Left renal pelvis (tissue), 4 donors: ENCODE results near the gene MOB2. TPM values are rescaled to one million over a fixed set of nuclear protein-coding genes. Genes with fewer than 3 reads are reported as not detected.

Source experiments
- DNase-seq, 4 donors: peaks; one replicate each; pipeline ENCODE4 v3.0.0-alpha.2; 2013; ENCODE audit warnings: low read depth in 4 of 4, low spot score in 3 of 4
- polyA plus RNA-seq, 4 donors: library from polyadenylated mRNA; unstranded; fragments of 120-200 nt; gene quantifications; one replicate each; pipeline ENCODE4 v1.2.1, GENCODE V29; 2013; ENCODE audit not compliant: insufficient read length in 4 of 4

MOB2 gene
- polyA plus RNA-seq, 4 donors: 25.1 to 34.2 (median 29.0) TPM

DNA sequence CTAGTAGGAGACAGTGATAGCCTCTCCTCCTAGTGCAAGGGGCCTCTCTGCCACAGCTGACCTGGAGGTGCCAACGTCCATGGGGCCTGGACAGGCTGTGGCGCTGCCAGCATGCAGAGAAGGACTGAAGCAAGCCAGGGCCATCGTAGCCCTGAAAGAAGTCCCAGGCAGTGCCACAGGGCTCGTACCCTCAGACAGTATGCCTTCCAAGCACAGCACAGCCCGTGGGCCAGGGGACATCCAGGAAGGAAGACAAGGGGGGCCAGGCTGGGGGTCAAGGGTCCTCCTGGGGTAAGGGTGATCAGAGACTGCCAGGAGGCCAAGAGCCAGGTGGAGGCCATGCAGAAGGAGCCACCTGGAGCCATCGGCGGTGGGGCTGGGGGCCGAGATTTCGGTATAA is 20.4 kb upstream of the MOB2 start:
- no peak for DNase-seq

DNA sequence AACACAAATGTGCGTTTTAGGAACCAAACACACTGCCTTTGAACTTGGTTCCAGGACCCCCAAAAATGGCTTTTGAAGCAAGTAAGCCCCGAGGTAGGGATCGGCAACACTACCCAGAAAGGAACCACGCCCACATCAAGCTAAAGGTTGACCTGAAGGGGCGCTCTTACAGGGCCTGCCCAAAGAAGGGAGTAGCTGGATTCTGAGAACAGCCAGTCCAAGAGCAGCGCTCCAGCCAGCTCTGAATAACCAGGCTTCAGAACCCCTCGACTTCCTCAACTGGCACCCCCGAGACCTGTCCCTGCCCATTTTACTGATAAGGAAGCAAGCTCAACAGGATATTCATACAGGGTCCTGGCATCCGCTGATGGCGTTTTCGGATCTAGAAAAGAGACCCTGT is 18.9 kb upstream of the MOB2 start:
- no peak for DNase-seq

DNA sequence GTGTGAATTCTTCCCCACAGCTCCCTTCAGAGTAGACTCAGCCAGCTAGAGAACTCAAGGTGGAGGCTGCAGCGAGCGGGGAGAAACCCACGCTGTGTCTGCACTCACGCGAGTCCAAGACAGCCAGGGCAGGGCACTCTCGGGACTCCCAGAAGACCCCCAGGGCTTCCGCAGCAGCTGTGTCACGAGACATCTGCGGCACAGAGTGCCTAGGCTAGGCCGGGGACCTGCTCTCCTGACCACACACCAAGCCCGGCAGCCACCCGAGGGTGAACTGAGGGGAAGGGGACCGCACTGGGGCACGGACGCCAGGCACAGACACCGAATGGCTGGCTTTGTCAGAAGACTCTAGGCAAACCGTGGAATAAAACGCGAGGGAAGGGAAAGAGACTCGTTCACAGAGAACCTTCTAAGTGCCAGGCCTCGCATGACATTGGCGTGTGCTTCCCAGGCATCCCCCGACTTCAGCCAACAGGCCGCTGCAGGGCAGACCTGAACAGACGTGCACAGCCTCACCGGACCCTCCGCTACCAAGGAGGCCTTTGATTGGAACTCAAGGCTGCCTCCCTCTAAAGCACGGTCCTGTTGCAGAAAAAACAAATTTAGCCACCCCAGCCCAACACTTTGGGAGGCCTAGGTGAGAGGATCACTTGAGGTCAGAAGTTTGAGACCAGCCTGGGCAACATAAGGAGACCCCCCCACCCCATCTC is 18.2 kb upstream of the MOB2 start:
- no peak for DNase-seq

DNA sequence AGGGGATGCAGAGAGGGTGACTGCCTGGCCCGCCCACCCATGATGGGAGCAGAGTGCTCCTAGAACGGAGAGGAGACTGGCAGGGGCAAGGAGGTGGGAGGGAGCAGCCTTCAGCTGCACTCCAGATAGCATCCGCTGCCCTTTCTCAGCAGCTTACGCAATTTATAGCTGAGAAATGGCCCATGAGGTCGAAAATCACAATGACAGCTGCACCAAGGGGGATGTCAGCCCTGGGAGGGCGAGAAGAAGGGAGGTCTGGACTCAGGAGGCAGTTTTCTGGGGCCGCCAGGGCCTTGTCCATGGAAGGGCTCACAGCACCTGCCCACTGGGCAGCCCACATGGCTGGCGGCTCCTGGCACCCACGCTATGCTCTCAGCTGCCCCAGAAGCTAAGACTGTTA is 17.6 kb upstream of the MOB2 start:
- DNase-seq: no peak

DNA sequence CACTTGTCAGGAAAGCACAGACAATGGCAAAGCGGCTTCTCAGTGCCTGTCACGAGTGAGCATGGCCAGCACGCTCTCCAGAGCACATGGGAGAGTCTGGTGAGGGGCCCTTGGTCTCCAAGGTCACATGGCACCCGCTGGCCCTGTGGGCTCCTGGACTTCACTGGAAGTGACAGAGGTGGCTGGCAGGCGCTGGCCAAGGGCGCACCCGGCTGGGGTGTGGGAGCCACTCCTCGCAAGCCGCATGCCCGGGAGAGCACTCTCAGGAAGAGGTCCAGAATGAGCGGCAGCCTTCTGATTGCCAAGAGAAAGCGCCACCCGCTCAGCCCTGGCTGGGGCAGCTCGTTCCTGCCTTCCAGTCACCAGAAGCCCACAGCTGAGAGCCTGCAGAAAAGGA is 17.1 kb upstream of the MOB2 start:
- no peak for DNase-seq

DNA sequence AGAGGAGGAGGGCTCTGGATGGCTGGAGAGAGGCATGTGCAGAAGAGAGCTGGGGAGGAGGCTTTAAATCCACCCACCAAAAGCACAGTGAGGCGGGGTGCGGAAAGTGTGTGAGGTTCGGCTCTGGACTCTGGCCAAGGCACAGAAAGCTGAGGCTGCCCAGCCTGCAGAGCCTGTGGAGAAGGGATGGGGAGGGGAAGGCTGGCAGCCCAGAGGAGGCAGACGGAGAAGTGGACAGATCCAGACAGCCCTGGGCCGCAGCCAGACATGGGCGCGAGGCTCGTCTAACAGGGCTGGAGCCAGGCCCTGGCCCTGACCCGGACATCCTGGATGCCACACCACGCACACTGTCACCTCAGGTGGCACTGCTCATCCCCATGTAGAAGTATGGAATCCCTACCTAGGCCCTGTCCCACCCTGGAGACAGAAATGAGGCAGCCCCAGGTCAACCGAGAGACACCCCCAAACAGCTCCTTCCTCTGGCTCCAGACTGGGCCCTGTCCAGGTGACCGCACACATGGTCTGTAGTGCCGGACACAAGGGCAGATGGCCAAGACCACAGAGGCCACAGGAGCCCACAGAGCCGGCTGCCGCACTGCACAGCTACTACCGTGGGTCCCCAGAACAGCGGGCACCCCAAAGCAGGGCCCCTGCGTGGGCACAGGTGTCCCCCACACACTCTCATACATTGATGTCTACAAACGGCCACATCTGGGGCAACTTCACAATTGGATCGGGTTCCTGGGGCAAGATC is 16.6 kb upstream of the MOB2 start:
- no peak for DNase-seq

DNA sequence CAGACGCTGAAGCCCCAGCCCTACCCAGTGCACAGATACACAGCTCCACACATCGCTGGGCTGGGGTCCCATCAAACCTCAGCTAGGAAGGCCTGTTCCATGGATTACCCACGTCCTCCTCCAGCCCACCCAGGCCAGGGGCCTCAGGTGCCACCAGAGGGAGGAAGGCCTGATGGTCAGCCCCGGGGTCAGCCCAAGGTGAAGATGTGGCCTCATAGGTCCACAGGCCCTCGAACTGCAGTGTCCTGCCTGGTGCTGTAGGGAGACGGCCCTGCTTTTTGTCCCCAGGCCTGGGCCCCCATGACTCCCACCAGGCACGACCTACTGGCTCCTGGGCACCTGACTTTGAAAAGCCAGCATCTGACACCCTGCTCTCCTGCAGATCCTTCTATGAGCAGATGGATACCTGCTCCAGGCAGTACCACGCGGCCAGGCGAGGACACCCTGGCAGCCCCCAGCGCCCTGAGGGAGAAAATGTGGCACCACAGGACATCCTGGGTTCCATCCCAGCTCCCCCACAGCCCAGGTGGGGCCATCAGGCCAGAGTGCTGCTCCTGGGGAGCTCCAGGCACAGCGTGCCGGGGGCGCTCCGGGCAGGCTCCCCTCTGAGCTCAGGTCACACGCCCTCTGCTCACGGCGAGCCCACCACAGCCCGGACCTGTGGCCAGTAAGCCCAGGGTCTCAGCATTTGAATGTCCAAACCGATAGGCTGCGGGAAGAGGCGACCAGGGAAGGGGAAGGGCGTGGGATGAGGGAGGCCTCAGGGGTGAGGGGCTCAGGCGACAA is 15.8 kb upstream of the MOB2 start:
- no peak for DNase-seq

DNA sequence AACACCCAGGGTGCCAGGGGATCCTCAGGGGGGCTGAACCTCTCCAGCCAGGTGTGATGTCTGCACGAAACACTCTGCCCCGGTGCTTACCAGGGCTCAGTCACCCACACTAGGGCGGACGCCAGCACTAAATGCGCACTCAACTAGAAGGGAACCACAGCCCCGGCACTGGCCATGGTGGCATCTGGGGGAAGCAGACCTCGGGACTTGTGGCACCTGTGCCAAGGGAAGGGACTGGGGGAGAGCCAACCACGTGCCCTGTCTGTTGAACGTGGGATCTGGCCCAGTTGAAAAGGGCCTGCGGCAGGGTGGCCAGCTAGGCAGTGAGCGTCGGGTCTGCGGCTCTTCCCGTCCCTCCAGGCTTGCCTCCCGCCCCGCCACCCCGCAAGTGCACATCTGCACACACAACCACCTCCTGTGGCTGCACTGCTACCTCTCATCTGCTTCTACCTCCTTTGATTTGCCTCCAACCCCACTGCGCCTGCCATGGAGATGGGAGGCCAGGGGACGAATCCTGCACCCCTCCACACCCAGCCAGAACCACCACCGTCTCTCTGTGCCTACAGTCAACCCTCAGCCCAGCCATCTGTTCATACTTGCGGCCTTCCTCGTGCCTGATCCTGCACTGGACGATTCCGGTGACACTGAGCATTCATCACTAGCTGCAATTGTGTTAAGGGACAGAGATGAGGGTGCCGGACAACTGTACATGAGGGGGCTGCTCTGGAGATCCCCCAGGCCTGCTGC is 15.0 kb upstream of the MOB2 start:
- DNase-seq: no peak

DNA sequence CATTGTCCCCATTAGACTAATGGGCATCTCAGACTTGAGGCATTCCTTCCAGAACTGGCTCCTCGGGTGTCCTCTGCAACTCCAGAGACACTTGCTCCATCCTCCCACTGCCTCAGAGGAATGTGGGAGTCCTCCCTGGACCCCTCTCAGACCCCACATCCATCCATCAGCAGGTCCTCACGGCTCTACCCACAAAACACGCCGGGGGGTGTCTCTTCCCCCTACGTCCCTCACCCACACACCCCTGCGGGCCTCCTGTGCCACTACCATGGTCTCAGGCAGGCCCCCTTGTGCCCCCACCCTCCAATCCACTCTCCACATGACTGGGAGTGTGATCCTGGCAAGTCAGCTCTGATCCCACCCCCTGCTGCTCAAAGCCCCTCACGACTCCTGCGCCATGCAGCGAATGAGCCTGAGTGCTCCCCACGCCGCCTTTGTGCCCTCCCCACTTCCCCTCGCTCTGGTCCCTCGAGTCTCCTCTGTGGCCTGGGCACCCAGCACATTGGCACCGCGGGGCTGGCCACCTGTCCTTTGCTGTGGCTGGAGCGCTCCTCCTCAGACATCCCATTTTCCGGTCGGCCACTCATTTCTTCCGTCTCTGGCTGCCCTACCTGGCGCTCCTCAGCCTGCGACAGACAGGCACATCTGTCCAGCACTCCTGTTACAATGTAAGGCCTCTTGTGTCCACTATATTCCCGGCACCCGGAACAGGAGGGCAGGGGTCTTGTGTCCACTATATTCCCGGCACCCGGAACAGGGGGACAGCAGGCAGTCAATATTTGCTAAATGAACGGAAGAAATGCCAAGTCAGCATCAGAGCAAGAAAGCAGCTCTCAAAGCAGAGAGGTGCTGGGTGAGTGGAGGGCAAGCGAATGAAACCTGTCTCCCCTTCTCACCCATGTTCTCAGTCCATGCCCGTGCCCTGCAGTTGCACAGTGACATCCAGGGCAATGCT is 14.2 kb upstream of the MOB2 start:
- DNase-seq: no peak

DNA sequence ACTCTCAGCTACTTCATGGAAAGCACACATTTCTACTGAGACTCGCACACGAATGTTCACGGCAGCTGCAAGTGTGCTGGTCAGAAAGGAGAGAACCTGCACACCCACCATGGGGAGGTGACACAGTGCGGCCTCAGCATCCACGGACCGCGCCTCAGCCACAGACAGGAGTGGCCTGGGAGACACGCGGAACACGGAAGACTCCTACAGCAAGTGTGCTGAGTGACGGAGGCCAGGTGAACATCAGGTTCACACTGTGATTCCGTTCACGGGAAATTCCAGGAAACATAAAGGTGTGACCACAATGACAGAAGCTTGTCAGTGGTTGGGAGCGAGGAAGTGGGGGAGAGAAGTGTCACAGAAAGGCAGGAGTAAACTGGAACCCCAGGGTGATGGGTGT is 13.3 kb upstream of the MOB2 start:
- DNase-seq: no peak

DNA sequence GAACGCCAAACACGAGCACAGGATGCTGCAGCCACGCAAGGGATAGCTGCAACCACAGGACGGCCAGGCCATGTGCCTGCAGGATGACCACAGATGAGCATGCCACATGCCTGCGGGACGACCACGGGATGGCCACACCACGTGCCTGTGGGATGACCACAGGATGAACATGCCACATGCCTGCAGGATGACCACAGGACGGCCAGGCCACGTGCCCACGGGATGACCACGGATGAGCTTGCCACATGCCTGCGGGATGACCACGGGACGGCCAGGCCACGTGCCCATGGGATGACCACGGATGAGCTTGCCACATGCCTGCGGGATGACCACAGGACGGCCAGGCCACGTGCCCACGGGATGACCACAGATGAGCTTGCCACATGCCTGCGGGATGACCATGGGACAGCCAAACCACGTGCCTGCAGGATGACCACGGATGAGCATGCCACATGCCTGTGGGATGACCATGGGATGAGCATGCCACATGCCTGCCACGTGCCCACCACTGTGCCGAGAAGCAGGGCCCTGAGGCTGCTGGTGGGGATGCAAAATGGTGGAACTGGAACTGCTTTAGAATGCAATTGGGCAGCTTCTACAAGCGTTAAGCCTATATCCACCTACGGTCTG is 12.8 kb upstream of the MOB2 start:
- DNase-seq: no peak

DNA sequence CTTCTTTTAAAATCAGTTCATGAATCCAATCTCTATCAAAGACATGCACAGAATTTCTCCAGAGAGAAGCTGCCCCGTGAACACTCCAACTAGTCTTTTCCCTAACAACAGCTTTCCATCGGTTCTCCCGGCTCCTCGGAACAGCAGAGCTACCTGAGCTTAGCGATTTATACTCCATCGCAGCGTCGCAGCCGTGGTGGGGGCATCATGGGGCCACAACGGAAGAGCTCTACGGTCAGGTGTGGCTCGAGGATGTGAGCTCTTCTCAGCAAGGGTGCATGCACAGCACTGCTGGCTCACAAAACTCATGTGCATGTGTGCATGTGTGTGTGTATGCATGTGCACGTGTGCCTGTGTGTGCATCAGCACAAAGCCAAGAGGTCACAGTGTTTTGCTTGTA is 11.7 kb upstream of the MOB2 start:
- no peak for DNase-seq

DNA sequence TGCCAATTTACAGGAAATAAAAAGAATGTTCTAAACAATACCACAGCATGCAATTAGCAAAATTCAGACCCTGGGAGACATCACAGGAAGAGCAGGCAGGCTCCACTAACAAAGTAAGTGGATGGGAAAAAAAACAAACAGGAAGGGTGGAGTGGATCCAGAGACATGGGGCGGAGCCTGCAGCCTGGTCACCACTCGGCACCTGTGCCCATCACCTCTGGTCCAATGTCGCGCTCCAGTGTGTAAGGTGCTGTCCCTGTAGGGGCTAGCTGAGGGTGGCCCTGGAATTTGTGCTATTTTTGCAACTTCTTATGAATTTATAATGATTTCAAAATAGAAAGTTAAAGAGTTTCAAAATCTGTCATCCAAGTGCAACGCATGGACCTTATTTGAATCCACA is 11.0 kb upstream of the MOB2 start:
- no peak for DNase-seq

DNA sequence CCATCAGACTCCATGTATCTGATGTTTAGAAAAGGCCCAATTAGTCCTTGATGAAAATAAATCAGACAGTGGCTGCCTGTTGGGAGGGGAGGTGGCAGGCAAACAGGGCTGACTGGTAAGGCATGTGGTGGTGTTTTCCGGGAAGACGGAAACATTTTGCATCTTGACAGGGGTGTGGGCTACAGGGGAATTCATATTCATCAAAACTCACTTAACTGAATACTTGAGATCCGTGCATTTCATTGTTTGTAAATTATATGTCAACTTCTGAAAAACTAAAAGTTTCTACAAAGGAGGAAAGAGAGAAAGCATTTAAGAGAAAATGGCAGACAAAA is 10.1 kb upstream of the MOB2 start:
- DNase-seq: no peak

DNA sequence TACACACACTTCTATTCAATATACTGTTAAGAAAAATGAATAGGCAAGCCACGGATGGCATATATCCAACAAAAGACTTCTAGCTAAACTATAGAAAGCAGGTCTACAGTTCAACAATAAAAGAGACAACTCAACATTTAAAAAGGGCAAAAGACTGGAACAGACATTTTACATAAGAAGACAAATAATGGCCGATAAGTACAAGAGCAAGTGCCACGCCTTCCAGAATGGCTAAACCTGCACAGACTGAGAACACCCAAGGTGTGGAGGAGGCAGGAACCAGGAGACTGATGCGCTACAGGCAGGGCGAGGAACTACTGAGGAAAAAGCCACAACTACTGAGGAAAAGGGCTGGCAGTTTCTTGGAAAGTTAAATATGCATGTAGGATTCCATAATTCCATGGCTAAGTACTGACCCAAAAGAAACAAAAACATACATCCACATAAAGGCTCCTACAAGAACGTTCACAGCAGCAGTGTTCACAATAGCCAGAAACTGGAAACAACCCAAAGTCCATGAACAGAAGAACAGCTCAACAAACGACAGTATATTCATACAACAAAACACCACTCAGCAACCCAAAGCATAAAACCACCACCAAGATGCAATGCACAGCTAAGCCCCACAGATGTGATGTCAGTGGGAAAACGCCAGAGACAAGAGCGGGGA is 9.6 kb upstream of the MOB2 start:
- no peak for DNase-seq

DNA sequence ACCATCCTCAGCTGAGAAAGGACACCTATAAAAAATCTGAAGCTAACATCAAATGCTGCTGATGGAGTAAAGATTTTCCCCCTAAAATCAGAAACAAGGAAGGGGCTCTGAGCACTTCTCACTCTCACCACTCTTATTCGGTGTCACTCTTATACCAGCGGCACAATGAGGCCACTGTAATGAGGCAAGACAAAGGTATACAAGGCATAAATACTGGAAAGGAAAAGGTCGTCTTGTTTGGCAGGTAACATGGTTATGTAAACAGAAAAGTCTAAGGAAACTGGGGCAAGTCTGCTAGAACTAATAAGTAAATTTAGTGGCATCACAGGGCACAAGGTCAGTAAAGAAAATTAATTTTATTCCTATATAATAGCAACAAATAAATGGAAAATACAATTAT is 8.1 kb upstream of the MOB2 start:
- no peak for DNase-seq

DNA sequence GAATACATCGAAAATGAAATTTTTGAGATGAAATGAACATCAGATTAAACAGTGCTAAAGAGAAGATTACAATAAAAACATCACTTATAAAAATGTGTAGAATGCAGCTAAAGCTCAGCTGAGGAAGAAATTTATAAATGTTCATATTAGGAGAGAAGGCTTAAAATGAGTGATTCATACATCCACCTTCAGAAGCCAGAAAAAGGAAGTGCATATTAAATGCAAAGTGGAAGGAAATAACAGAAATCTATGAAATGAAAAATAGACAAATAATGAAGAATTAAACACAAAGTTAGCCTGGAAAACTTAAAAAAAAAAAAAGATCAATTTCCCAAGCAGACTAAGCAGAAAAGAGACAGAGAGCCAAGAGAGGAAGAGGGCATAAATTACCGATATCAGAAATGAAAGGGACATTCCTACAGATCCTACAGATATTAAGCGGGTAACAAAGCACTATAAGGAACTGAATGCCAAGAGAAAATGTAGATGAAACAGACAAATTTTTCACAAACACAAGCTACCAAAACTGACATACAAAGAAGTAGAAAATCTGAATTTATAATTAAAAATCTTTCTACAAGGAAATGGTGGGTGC is 7.2 kb upstream of the MOB2 start:
- no peak for DNase-seq

DNA sequence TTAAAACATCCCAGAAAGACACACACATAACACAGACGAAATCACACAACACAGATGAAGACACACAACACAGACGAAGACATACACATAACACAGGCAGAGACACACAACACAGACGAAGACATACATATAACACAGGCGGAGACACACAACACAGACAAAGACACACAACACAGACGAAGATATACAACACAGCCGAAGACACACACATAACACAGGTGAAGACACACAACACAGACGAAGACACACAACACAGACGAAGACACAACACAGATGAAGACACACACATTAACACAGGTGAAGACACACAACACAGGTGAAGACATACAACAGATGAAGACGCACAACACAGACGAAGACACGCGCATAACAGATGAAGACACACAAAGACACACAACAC is 4.8 kb upstream of the MOB2 start:
- no peak for DNase-seq

DNA sequence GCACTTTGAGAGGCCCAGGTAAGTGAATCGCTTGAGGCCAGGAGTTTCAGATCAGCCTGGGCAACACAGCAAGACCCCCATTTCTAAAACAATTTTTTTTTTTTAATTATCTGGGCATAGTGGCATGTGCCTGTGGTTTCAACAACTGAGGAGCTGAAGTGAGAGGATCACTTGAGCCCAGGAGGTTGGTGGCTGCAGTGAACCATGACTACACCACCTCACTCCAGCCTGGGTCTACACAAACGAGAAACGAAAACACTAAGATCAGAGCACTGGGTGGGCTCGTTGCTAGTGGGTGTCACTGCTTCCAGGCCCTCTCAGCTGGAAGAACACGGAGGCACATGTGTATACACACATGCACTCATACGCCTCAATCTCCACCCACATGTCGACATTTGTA is 4.1 kb upstream of the MOB2 start:
- no peak for DNase-seq
